H1 (cell line): ENCODE data around the gene MAP1B.

Experiments
- CTCF ChIP-seq, 3 experiments: IDR thresholded peaks; 1 replicate in 2 of 3; 2 replicates in 1 of 3; pipeline versions ENCODE4 v1.5.1 to v1.6.1; 2011; ENCODE audit warnings: low read length in 3 of 3, mild to moderate bottlenecking in 3 of 3, inconsistent platforms in 2 of 3, low read depth in 1 of 3, moderate library complexity in 1 of 3; ENCODE audit not compliant: insufficient read depth in 1 of 3; ENCODE audit errors: control extremely low read depth in 1 of 3
- PHF8 ChIP-seq: fragments of 200-600 bp; sonication (generic); conservative IDR thresholded peaks from 2 replicates; pipeline ENCODE4 v1.7.1; 2012; ENCODE audit warnings: low read depth, mild to moderate bottlenecking, inconsistent platforms, low read length, moderate library complexity
- POLR2A ChIP-seq, 2 experiments: IDR thresholded peaks; 1 replicate in 1 of 2; 2 replicates in 1 of 2; pipeline ENCODE4 v1.6.1; 2011; ENCODE audit warnings: low read depth in 2 of 2, low read length in 2 of 2, mild to moderate bottlenecking in 2 of 2; ENCODE audit errors: control extremely low read depth in 1 of 2
- TBP ChIP-seq: IDR thresholded peaks from 2 replicates; pipeline ENCODE4 v1.6.1; 2011; ENCODE audit warnings: low read depth, low read length, improper control_type of control experiment
- TCF12 ChIP-seq: IDR thresholded peaks from 2 replicates; pipeline ENCODE4 v1.6.1; 2011; ENCODE audit warnings: low read depth, mild to moderate bottlenecking, low read length
- TF ChIP-seq, protein P1 (sequence below): IDR thresholded peaks from 2 replicates; pipeline ENCODE4 v1.6.1; 2012; ENCODE audit warnings: low read length, inconsistent platforms

- TF ChIP-seq TCF12 = no peak
- TF ChIP-seq POLR2A (IDR thresholded peaks at IDR 0.05; ENCODE audit: control extremely low read depth in 1 of 2, low read depth in 2 of 2, low read length in 2 of 2) = no peak
- TF ChIP-seq, protein P1, sequence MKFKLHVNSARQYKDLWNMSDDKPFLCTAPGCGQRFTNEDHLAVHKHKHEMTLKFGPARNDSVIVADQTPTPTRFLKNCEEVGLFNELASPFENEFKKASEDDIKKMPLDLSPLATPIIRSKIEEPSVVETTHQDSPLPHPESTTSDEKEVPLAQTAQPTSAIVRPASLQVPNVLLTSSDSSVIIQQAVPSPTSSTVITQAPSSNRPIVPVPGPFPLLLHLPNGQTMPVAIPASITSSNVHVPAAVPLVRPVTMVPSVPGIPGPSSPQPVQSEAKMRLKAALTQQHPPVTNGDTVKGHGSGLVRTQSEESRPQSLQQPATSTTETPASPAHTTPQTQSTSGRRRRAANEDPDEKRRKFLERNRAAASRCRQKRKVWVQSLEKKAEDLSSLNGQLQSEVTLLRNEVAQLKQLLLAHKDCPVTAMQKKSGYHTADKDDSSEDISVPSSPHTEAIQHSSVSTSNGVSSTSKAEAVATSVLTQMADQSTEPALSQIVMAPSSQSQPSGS = no peak
- TF ChIP-seq PHF8 = no peak
- no peak for TF ChIP-seq CTCF (IDR thresholded peaks at IDR 0.05; ENCODE audit: control extremely low read depth in 1 of 3, insufficient read depth in 1 of 3, low read depth in 1 of 3, low read length in 3 of 3)
- TF ChIP-seq TBP = no peak
These were observed 65.5 kb downstream of the MAP1B start for GRCh38 chr5:72172786-72173185.
